ENCODE measurements around the gene ADAMTS13. TPM values are rescaled to one million over a fixed set of nuclear protein-coding genes. Genes with fewer than 3 reads are reported as not detected.

The ADAMTS13 gene
- total RNA-seq, 1 donor from 2014 or later: 0.53 TPM

GRCh38 chr9:133483611-133484010, 61.4 kb downstream of the ADAMTS13 start:
- Histone ChIP-seq H3K27me3 (ENCODE audit: control insufficient read depth, insufficient read depth, low read length) (no peaks in the 10 kb centered on the region), H3K36me3 (ENCODE audit: control insufficient read depth, insufficient read depth, low read length) (no peaks in the 10 kb centered on the region), H3K4me3 (ENCODE audit: low read depth, low read length) (no peak overlapping the region)
- TF ChIP-seq CTCF (IDR thresholded peaks at IDR 0.05; ENCODE audit: insufficient read depth, low read length, severe bottlenecking): no peak
- FAIRE-seq: no peak
- DNase-seq (ENCODE audit: low read depth): no peak

- no peaks in the 10 kb centered on the region for H3K27me3 ChIP-seq (ENCODE audit: control insufficient read depth, insufficient read depth, low read length)
- DNase-seq (ENCODE audit: low read depth) (no peak), FAIRE-seq (no peak)
- no peak overlapping the region for H3K4me3 ChIP-seq (ENCODE audit: low read depth, low read length)
- no peak for TF ChIP-seq CTCF (IDR thresholded peaks at IDR 0.05; ENCODE audit: insufficient read depth, low read length, severe bottlenecking)
- no peaks in the 10 kb centered on the region for H3K36me3 ChIP-seq (ENCODE audit: control insufficient read depth, insufficient read depth, low read length)
Measured at GRCh38 chr9:133484671-133485437, 62.7 kb downstream of the ADAMTS13 start.

GRCh38 chr9:133485531-133486260, 63.5 kb downstream of the ADAMTS13 start:
- H3K4me3 ChIP-seq (ENCODE audit: low read depth, low read length): no peak overlapping the region
- FAIRE-seq (no peak), DNase-seq (ENCODE audit: low read depth) (no peak)

GRCh38 chr9:133487331-133487725, 65.2 kb downstream of the ADAMTS13 start:
- DNase-seq (ENCODE audit: low read depth): no peak
- FAIRE-seq: no peak
- no peaks in the 10 kb centered on the region for H3K36me3 ChIP-seq (ENCODE audit: control insufficient read depth, insufficient read depth, low read length)
- no peak for TF ChIP-seq CTCF (IDR thresholded peaks at IDR 0.05; ENCODE audit: insufficient read depth, low read length, severe bottlenecking)
- no peak overlapping the region for H3K4me3 ChIP-seq (ENCODE audit: low read depth, low read length)
- H3K27me3 ChIP-seq (ENCODE audit: control insufficient read depth, insufficient read depth, low read length): no peaks in the 10 kb centered on the region

More at GRCh38 chr9:133485531-133486260, 63.5 kb downstream of the ADAMTS13 start:
- no peak for TF ChIP-seq CTCF (IDR thresholded peaks at IDR 0.05; ENCODE audit: insufficient read depth, low read length, severe bottlenecking)
- Histone ChIP-seq H3K27me3 (ENCODE audit: control insufficient read depth, insufficient read depth, low read length) (no peaks in the 10 kb centered on the region), H3K36me3 (ENCODE audit: control insufficient read depth, insufficient read depth, low read length) (no peaks in the 10 kb centered on the region)

GRCh38 chr9:133488686-133489252, 66.6 kb downstream of the ADAMTS13 start:
- H3K4me3 ChIP-seq (ENCODE audit: low read depth, low read length): no peak overlapping the region
- H3K36me3 ChIP-seq (ENCODE audit: control insufficient read depth, insufficient read depth, low read length): no peaks in the 10 kb centered on the region
- FAIRE-seq (no peak), DNase-seq (ENCODE audit: low read depth) (no peak)
- no peaks in the 10 kb centered on the region for H3K27me3 ChIP-seq (ENCODE audit: control insufficient read depth, insufficient read depth, low read length)
- no peak for TF ChIP-seq CTCF (IDR thresholded peaks at IDR 0.05; ENCODE audit: insufficient read depth, low read length, severe bottlenecking)
